ENCODE data around the gene ERICH2.

Gene ERICH2

GRCh38 chr2:170843656-170844055 is 73.5 kb downstream of the ERICH2 start:
- DNase-seq (ENCODE audit: low read depth), result no peak

- DNase-seq (ENCODE audit: low read depth), result no peak
Observed at GRCh38 chr2:170845343-170845742, 75.2 kb downstream of the ERICH2 start.

GRCh38 chr2:170846314-170846713 is 76.1 kb downstream of the ERICH2 start:
- no peak for DNase-seq (ENCODE audit: low read depth)

- no peak for DNase-seq (ENCODE audit: low read depth)
Observed at GRCh38 chr2:170847716-170848115, 77.5 kb downstream of the ERICH2 start.

Measured in stimulated activated CD4-positive, alpha-beta T cell treated with anti-CD3 and anti-CD28 coated beads, Interleukin-2, amount 100 ng/mL, for 4 hours (primary cell).